HK-2 (cell line): ENCODE results near the gene MMP19.
A peak's percentile ranks its signal among the peaks of the same experiment; 100 is the strongest.
"Not testable (repeated sequence)": the region's sequence is repeated elsewhere in the genome, so short reads cannot be mapped to it uniquely, and the experiment has no call there.

Experiments
- DNase-seq: peaks from one replicate; pipeline ENCODE4 v3.0.0-alpha.2; 2018; ENCODE audit not compliant: unreplicated experiment

Gene MMP19

DNA sequence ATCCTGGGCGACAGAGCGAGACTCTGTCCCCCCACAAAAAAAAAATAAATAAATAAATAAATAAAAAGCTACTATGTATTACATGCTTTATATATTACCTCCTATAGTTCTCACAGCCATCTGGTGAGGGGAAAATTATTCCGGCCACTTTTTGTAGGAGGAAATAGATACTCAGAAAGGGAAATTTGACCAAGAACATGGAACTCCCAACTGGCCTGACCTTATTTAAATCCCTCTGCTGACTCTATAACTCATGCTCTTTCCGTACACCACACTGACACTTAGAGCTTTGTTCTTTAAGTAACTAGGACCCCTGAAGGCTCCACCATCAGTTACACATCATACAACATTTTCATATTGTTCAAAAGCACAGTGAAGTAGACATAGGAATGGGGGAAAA is 2.2 kb upstream of the MMP19 start:
- DNase-seq = no peak

GRCh38 chr12:55843431-55843830 is 695 bp upstream of the MMP19 start:
- DNase-seq = no peak

GRCh38 chr12:55840581-55841351 is 2.0 kb downstream of the MMP19 start:
- DNase-seq = no peak

GRCh38 chr12:55839345-55840140 is 3.2 kb downstream of the MMP19 start:
- DNase-seq = no peak

GRCh38 chr12:55838361-55838760 is 4.4 kb downstream of the MMP19 start:
- DNase-seq = no peak

DNA sequence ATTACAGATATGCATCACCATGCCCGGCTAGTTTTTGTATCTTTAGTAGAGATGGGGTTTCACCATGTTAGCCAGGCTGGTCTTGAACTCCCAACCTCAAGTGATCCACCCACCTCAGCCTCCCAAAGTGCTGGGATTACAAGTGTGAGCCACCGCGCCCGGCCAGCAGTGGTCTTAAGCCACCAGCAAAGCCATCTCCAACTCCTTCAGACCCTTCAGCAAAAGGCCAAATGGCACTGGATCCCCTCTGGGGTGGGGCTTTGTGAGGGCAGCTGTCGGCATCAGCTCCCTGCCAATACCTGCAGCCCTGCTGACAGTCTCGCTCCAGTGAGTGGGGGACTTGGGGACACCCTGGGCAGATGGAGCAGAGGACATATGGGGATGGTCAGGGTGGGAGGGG is 8.3 kb downstream of the MMP19 start:
- DNase-seq = not testable (repeated sequence)

- no peak for DNase-seq
Measured at GRCh38 chr12:55833056-55833455, 9.7 kb downstream of the MMP19 start.

DNA sequence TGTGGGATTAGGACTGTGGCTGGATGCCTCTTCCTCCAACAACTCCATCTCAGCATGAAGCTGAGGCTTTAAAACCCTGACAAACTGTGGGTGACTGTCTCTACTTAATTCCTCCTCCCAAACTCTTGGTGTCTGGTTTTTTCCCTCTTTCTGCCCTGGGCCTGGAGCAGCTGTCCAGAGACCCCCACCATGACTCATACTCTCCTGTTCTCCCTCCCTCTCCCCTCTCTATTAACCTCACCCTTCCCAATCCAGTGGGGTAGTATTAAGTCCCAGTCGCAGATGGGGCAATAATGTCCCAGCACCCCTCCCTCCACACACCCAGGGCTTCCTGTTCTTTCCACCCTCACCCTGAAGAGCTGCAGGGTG is 11.3 kb downstream of the MMP19 start:
- no peak for DNase-seq

- DNase-seq = no peak
Measured at GRCh38 chr12:55830601-55831446, 11.9 kb downstream of the MMP19 start.

GRCh38 chr12:55829967-55830600 is 12.7 kb downstream of the MMP19 start:
- no peak for DNase-seq

GRCh38 chr12:55828357-55828756 is 14.4 kb downstream of the MMP19 start:
- DNase-seq = no peak

DNA sequence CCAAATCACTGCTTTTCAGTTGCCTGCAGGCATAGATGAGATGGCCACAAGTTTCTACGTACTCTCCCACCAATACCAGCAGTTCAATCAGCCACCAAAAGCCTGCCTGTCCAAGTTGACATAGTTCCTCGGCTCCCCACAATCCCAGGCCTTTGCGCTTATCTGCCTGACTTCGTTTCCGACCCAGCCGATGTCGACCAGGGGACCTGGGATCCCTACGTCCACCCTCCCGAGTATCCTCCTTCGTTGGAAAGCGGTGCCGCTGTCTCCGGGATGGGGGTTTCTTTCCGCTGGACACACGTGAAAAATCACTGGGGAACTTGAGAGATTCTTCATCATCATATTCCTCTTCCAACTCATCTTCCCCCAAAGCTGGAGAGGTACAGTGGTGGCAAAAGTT is 14.9 kb downstream of the MMP19 start:
- no peak for DNase-seq

DNA sequence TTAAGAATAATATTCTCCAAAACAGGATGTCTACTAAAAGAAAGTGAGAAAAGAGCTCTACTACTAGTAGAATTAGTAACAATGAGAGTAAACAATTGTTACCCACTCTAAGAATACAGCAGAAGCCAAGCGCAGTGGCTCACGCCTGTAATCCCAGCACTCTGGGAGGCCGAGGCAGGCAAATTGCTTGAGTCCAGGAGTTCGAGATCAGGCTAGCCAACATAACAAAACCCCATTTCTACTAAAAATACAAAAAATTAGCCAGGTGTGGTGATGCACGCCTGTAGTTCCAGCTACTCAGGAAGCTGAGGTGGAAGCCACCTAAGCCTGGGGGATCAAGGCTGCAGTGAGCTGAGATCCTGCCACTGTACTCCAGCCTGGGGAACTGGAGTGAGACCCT is 18.0 kb downstream of the MMP19 start:
- no peak for DNase-seq

DNA sequence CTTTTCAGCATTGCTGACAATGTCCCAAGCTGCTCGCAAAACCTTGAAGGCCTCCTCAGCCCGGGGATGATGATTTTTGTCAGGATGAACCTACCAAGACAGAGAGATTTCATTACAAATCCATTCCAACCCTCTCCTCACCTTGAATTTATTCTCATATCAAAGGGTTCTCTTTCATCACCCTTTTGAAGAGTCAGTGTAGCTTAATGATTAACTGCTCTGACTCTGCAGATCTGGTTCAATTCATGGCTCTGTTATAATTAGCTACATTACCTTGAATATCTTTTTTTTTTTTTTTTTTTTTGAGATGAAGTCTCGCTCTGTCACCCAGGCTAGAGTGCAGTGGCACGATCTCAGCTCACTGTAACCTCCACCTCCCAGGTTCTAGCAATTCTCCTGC is 19.3 kb downstream of the MMP19 start:
- no peak for DNase-seq

- DNase-seq = peak; percentile 39
Measured at GRCh38 chr12:55822228-55822627, 20.5 kb downstream of the MMP19 start.

DNA sequence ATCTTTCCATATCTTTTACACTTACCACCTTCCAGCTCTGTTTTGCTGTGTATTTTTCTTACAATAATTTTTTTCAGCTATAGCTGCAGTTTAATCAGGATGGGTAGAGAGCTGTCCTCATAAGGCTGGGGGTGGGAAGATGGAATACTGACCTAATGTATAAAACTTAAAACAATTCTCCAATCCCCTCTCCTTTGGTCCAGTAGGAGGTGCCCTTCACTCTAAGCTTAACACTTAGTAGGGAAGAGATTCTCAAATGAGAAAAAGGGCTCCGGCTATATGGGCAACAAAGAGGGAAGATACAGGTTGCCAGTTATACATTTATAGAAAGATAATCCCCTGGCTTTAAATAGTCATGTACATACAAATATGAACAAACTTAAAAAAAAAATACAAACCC is 22.1 kb downstream of the MMP19 start:
- no peak for DNase-seq

- no peak for DNase-seq
Measured at GRCh38 chr12:55818886-55819285, 23.9 kb downstream of the MMP19 start.

GRCh38 chr12:55818140-55818728 is 24.5 kb downstream of the MMP19 start:
- DNase-seq = no peak

- DNase-seq = peak; percentile 97
Measured at GRCh38 chr12:55817345-55818139, 25.2 kb downstream of the MMP19 start, which contains the start of the genes ORMDL2 and SARNP. ORMDL2 (plus strand) TSS chr12:55818041; CDS start chr12:55819000, 959 bp downstream. SARNP (minus strand) TSS chr12:55817724; CDS start chr12:55817701, 23 bp downstream.

DNA sequence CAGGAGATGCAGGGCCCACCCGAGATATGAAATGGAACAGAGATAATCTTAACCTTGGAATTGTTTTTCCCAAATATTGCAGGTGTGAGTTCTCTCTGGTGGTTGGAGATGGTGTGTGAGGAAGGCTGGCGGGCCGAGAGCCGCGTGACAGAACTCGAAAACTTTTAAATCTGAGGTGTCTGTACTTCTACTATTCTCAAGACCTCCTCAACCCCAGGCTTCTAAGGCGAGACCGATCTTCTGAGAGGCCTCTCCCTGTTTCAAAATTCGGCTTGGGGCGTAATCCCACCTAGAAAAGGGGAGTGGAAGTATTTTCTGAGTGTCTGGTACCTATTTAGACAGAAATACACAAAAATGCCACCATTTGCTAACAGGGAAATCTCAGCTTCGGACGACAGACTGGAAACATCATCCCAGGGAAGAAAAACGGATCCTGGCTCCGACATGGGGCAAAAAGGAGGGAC is 25.8 kb downstream of the MMP19 start:
- DNase-seq = no peak
